ENCODE data around the gene SH3BP1.

SH3BP1 gene

DNA sequence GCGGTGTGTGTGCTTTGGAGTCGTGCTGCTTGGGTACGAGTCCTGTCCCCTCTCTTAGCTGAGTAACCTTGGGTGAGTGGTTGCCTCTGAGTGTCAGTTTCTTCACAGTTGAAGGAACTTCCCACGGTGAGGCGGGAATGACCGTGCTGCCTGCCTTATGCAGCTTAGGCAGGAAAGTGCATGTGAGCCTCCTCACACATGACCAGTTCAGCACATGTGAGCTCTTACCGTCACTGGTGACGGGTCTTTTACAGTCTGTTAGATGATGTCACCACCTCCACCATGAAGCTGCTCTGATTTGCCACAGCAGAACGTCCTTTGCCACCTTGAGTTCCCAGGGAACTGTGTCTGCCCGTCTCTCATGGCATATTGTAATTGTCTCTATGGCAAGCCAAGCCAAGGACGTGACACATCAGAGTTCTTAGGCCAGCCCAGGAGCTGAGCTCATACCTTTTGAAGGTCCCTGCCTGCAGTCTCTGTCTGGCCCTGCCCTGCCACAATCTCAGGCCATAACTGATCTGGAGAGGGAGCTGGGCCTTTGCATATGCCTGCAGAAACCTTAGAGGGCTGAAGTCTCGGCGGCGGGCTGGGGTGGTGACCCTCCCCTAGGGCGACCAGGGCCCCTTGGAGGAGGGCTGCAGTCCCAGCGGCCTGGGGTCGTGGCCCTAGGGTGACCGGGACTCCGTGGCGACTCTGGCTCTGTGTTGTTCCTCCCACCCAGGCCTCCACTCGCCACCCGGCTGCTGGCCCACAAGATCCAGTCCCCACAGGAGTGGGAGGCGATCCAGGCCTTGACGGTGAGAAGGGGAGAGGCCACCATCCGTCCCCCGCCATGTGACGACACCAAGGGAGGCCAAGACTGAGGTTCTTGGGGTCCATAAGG is 23.0 kb upstream of the SH3BP1 start:
- DNase-seq: no peak

- DNase-seq: no peak
These were observed 22.0 kb upstream of the SH3BP1 start for GRCh38 chr22:37617431-37617830.

GRCh38 chr22:37618072-37618656 is 21.3 kb upstream of the SH3BP1 start:
- DNase-seq: no peak

DNA sequence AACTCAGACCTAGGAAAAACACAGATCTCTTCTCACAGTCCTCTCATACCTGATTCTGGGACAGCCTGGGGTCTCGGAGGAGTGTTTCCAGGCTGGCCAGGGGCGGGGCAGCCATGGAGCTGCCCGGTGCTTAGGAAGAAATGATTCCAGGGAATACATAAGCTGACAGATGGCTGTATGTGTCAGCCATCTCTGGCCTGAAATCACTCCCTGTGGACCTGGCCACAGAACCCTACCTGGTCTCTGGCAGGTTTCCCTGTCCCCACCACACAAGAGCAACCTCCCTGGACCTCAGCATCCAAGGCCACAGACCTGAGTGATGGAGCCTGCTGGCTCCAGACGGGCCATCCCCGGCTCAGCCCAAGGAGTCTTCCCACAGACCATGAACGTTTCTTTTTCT is 20.8 kb upstream of the SH3BP1 start:
- no peak for DNase-seq

DNA sequence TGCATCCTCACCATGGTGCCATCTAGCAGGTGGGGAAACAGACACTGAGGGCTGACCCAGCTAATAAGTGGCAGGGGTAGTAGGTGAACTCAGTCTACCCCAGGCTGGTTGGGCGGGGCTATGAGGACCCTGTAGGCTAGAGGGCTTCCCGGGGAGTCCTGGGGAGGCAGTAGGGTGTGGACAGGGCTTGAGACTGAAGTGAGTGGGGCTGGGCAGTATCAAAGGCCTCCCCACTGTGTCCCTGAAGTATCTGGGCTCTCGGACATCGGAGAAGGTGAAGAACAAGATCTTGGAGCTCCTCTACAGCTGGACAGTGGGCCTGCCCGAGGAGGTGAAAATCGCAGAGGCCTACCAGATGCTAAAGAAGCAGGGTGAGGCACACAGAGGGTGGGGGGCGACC is 19.5 kb upstream of the SH3BP1 start:
- DNase-seq: no peak

- no peak for DNase-seq
These were observed 18.1 kb upstream of the SH3BP1 start for GRCh38 chr22:37621352-37621860.

DNA sequence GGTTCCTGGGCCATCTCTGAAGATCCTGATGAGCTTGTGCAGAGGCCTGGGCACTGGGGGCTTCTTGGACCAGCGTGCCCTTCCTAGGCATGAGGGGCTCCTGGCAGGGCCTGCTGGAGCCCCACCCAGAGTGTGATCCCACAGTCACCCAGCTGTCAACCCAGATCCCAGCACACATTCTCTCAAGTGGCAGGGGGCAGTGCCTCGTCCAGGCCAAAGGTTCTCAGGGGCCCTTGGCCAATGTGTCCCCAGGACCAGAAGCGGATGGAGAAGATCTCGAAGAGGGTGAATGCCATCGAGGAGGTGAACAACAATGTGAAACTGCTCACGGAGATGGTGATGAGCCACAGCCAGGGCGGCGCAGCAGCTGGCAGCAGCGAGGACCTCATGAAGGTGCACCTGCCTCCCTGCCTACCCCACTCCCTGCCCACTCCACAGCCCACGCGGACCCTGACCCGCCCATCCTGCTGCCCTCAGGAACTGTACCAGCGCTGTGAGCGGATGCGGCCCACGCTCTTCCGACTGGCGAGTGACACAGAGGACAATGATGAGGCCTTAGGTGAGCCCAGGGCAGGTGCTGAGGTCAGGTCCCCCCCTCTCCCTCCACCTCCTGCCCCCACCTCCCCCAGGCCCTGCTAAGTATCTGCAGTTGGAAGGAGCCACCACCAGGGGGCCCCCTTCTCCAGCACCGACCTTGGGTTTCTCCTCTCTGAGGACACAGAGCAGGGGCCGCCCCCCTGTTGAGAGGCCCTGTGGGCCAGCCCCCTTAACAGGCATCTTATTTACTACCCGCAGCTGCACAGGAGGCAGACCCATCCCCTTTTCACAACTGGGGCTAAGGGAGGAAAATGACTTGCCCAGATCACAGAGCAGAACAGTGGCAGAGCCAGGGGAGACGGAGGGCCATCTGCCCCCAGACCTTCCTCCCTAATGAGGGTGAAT is 16.1 kb upstream of the SH3BP1 start:
- DNase-seq: no peak

DNA sequence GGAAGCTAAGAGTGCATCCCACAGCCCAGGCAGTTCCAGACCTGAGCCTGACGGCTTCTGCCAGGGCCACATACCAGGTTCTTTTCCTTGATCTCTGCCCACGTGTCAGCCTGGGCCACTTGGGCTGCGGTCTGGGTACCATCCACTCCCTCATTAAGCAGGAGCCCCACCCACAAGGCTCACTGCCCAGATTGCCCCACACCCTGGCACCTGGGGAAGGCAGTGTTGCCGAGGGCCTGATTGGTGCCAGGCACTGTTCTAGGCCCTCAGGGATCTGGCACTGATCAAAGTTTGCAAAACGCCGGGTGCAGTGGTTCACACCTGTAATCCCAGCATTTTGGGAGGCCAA is 15.5 kb upstream of the SH3BP1 start:
- no peak for DNase-seq

DNA sequence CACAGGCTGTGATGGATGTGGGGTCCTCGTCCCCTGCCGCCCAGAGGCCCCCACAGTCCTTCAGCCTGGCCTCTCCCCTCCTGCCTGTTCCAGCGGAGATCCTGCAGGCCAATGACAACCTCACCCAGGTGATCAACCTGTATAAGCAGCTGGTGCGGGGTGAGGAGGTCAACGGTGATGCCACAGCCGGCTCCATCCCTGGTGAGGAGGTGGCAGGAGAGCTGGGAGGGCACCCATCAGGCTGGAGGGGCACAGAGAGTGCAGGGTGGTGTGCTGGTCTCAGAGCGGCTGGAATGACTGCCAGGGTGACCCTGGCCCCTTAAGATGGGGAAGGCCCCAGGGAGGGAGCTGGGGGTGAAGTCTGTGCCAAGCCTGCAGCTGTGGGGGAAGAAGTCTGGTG is 14.6 kb upstream of the SH3BP1 start:
- DNase-seq: no peak

DNA sequence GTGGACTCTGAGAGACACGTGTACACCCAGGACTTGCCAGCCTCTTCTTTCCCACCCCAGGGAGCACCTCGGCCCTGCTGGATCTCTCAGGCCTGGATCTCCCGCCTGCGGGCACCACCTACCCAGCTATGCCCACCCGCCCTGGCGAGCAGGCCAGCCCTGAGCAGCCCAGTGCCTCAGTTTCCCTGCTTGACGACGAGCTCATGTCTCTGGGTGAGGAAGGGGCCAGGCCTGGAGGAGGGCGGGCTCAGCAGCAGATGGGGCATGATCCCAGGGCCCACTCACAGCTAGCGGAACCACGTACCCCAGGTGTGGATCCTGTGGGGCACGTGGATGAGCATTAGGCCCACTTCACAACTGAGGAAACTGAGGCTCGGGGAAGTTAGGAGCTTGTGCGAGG is 13.7 kb upstream of the SH3BP1 start:
- DNase-seq: no peak

GRCh38 chr22:37626144-37626543 is 13.3 kb upstream of the SH3BP1 start:
- no peak for DNase-seq

DNA sequence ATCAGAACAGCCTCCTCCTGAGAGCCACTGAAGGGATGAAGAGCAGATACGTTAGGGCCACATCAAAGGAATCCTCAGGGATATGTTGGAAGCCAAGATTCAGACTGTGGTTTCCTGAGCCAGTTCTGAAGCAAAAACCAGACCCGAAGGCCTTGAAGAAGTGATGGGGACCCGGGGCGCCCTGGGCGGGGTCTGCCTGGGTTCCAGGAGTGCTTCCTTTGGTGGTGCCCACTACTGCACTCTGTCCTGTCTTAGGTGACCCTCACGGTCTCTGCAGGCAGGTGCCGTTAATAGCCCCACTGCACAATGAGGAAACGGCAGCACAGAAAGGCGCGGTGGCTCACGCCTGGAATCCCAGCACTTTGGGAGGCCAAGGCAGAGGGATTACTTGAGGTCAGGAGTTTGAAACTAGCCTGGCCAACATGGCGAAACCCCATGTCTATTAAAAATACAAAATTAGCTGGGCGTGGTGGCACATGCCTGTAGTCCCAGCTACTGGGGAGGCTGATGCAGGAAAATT is 12.9 kb upstream of the SH3BP1 start:
- no peak for DNase-seq

DNA sequence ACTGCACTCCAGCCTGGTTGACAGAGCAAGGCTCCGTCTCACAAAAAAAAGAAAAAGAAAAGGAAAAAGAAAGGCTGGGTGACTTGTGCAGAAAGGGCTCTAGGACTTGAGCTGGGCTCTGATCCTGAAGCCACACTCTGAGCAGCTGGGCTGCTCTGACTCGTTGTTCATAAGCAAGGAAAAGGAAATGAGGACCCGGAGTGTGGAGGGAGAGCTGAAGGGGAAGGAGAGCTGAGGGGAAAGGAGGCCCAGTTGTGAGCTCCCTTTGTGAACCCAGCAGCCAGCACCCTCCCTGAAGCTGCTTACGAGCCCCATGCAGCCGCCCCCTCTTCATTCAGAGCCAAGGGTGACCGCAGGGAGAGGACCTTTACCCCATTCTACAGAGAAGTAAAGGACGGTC is 12.3 kb upstream of the SH3BP1 start:
- no peak for DNase-seq

DNA sequence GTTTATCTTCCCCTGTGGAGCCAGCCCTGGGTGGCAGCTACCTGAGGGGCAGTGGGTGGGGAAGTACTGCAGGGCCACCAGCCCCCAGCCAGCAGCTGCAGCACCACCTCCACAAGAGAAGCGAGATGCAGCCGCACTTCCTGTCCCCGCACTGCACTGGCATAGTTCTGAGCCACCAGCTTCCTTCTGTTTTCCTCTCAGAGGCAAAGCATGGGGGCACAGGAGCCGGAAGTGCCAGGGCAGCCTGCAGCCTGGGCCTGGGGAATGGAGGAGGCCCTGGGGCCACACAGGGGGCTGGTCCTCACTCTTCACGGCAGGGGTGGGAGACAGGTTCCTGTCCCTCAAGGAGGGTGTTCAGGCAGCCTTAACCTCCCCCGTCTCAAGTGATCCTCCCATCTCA is 11.9 kb upstream of the SH3BP1 start:
- no peak for DNase-seq

DNA sequence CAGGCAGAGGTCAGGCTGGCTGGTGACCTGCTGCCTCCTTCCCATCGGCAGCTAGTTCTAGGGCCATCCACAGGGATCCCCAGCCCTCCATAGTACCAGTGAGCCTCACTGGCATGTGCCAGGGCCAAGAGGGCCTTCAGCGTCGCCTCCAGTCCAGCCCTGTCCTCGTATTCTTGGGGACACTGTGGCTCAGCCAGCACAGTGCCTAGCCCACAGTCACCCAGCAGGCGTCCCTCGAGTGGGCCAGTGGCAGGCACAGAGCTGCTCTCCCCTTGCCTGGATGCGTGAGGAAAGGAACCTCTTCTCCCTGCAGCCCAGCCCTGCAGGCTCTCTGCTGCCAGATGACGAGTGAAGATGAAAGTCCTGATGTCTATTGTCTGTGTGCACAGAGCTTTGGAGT is 10.6 kb upstream of the SH3BP1 start:
- no peak for DNase-seq

- no peak for DNase-seq
These were observed 9.5 kb upstream of the SH3BP1 start for GRCh38 chr22:37629928-37630327.

- no peak for DNase-seq
These were observed 8.5 kb upstream of the SH3BP1 start for GRCh38 chr22:37630839-37631435.

- DNase-seq: no peak
These were observed 7.9 kb upstream of the SH3BP1 start for GRCh38 chr22:37631448-37632173.

DNA sequence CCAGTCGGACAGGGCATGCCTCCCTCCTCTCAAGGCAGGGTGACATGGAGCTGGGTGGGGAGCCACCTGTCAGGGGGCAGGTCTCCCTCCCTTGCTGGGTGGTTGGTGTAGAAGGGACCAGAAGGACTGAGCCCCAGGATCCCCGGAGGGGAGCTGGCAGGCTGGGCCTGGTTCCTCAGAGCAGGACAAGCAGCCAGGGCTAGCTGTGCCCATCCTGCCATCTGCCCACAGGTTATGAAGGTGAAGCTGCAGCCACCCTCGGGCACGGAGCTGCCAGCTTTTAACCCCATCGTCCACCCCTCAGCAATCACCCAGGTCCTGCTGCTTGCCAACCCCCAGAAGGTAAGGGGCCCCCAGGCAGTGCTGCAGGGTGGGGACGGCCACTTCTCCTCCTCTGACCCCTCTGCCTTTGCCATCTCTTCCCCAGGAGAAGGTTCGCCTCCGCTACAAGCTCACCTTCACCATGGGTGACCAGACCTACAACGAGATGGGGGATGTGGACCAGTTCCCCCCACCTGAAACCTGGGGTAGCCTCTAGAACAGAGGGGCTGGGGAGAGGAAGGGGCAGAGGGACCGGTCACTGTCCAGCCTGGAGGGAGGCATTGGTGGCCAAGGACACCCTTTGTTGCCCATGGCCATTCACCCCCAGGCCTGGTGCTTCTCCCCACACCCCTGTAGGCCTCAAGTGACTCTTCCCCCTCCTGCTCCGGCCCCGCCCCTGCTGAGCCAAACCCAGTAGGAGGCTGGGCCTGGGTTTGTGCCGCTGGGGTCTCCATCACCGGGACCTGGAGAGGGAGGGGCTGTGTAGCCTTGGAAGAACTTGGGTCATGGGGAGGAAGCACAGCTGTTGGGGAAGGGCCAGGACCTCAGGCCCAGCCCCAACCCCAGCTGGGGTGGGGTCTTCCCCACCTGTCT is 7.0 kb upstream of the SH3BP1 start:
- no peak for DNase-seq

DNA sequence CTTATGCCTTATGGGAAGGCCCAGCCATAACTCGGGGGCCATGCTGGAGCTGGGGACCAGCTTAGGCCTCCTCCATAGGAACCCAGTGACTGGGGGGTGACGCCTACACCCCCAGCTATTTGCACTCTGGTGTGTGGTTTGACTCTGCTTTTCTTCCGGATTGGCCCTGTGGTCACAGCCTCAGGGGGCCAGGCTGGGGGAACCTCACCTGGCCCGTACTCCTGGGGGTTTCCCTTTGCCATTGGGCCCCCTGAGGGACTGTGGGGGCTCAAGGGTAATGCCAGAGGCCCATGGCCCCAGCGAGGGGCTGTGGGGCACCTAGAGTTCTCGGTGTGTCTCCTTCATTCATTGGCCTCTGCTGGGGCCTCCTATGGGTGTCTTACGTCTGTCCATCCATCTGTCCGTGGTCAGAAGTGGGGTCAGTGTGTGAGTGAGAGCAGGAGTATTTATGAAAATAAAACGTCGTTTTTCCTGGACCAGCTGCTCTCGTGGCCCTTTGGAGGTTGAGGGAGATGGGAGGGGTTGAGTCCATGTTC is 6.3 kb upstream of the SH3BP1 start:
- DNase-seq: no peak

All from NCI-H774 (cell line).